Endometrial microvascular endothelial cells (primary cell): Measurements from ENCODE around the gene CAPN11. TPM values are rescaled to one million over a fixed set of nuclear protein-coding genes. Genes with fewer than 3 reads are reported as not detected.

ENCODE experiments used
- in situ Hi-C: cut with HindIII; loops from 2 replicates; pipeline ENCODE4 v1.10.0; 2017; ENCODE audit warnings: low sequenced_read_pairs, low pct_unique_long_range_greater_than_20kb; ENCODE audit errors: inconsistent ontology term
- total RNA-seq: library from RNA; depleted of rRNA; stranded (reverse); fragments of >200 nt; gene quantifications from one replicate; pipeline ENCODE4 v1.2.3, GENCODE V29; 2015; ENCODE audit errors: inconsistent ontology term

The CAPN11 gene
- total RNA-seq = 3.8 TPM

DNA sequence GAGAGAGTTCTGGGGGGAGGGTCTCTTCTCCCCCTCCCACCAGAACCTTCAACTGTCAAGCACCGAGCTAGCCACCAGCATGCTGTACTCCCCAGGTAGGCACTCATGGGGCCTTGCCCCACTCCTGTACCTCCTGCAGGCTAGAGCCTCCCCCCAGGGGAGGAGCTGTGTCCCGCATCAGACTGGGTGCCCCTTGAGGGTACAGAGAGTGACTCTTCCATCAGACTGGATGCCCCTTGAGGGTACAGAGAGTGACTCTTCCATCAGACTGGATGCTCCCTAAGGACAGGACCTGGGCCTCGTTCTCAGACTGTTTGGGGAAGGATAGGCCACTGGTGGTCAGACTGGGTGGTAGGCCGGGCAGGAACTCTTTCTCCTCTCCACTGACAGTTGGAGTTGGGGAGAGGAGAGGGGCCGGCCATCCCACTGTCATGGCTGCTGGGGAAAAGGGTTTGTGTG, at the start of gene CAPN11:
TSS of gene CAPN11 (plus strand) at position 51 of the 459 bp plus-strand sequence. CDS start at position 80, 29 bp downstream.
- in situ Hi-C loops = no loop called here

- in situ Hi-C loops = loop anchor here (10.0 kb wide), 1 partner anchor 126 kb away; no protein-coding TSS in a partner anchor
These were observed 49.4 kb upstream of the CAPN11 start for GRCh38 chr6:44109212-44109611.

- in situ Hi-C loops = no loop called here
These were observed 48.5 kb upstream of the CAPN11 start for GRCh38 chr6:44110005-44110676.

- in situ Hi-C loops = no loop called here
These were observed 47.7 kb upstream of the CAPN11 start for GRCh38 chr6:44110966-44111365.

DNA sequence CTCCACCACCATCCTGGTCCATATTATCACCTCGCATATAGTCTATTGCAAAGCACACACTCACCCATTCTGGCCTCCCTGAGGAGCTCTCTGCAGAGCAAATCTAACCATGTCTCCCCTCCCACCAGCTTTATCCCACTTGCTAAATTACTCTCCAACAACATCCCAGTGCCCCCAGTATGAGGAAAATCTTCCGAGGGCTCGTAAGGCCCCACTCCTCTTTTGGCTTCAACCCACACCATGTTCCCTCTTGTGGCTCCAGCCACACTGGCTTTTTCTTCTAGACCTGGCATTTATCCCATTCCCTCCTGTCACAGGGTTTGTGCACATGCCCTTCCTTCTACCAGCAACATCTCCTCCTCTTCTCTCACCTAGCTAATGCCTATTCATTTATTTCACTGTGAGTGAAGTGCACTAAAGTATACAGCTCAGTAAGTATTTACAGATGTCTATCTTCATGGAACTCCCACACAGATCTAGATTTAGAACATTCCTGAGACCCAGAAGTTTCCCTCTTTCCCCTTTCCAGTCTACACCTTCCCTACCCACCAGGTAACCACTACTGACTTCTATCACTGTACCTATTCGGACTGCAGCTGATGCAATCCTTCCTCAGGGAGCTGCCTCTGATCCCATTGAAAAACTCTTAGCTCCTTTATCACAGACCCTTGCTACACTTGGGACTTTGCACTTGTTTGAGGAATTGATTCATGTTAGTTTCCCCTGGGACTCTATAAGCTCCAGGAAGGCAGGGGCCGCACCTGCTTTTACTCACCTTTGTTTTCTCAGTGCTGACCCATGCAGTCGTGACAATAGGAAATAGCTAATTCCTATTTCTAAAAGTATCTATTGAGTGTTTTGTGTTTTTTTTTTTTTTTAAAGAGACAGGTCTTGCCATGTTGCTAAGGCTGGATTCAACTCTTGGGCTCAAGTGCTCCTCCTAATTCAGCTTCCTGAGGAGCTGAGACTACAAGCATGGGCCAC, 46.9 kb upstream of the CAPN11 start:
- in situ Hi-C loops = no loop called here

DNA sequence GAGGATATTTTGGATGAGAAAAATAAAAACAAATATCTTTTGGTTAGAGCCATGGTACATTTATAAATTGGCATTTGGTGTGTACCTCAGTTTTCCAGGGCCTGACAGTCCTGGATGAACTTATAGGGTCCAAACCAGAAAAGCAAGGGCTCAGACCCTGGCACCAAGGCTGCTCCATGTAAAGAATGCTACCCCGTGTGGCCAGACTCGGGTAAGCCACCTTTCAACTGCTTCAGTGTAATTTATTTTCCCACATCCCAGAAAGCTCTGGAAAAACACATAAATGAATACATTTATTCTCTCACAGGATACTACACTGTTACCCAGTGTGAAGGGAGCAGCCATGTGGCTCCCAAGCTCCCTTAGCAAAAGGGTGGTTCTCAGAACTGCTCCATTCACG, 45.2 kb upstream of the CAPN11 start:
- in situ Hi-C loops = no loop called here

GRCh38 chr6:44115866-44116265, 42.8 kb upstream of the CAPN11 start:
- in situ Hi-C loops = no loop called here

- in situ Hi-C loops = no loop called here
These were observed 41.8 kb upstream of the CAPN11 start for GRCh38 chr6:44116641-44117382.

DNA sequence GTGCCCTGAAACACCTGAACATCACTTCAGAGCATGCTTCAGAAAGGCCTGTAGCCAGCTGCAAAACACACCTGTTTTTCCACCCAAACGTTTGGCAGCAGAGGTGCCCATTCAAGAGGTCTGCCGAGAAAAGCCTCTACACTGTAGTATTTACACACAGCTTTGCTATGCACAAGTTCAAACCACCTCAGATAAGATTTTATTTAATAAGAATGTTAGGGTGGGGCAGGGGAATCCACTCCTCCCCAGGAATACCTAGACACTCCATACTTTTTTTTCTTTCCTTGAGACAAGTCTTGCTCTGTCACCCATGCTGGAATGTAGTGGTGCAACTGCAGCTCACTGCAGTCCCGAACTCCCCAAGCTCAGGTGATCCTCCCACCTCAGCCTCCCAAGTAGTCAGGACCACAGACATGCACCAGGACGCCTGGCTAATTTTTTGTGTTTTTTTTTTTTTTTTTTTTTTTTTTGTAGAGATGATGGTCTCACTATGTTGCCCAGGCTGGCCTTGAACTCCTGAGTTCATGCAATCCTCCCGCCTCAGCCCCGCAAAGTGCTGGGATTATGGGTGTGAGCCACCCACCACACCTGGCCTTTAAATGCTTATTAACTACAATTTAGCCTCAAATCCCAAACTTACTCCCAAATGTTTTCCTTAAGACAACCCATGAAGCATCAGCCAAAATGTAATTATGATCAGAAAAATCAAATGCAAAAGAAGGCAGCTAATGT, 41.1 kb upstream of the CAPN11 start:
- in situ Hi-C loops = no loop called here

GRCh38 chr6:44119704-44120262, 38.8 kb upstream of the CAPN11 start:
- in situ Hi-C loops = no loop called here

GRCh38 chr6:44120692-44121443, 37.8 kb upstream of the CAPN11 start:
- in situ Hi-C loops = no loop called here

DNA sequence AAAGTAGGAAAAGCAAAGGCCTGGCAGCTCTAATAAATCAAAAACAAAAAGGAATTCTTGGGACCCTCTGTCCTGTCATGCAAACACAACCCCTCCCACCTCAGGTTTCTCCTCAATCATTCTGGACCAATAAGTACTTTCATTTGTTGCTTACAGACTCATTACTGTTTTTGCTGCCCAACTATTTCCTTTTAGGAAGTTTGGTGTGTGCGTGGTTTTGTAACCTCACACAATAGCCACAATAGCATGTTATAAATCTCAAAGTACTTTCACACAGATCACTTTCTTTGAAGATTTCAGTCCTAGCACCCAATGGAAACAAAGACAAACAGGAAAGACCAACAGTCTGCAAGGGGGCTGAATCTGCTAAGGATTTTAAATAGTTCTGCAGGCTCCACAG, 35.8 kb upstream of the CAPN11 start:
- in situ Hi-C loops = no loop called here

GRCh38 chr6:44123544-44123943, 35.1 kb upstream of the CAPN11 start:
- in situ Hi-C loops = no loop called here

GRCh38 chr6:44126320-44127149, 32.1 kb upstream of the CAPN11 start:
- in situ Hi-C loops = no loop called here

DNA sequence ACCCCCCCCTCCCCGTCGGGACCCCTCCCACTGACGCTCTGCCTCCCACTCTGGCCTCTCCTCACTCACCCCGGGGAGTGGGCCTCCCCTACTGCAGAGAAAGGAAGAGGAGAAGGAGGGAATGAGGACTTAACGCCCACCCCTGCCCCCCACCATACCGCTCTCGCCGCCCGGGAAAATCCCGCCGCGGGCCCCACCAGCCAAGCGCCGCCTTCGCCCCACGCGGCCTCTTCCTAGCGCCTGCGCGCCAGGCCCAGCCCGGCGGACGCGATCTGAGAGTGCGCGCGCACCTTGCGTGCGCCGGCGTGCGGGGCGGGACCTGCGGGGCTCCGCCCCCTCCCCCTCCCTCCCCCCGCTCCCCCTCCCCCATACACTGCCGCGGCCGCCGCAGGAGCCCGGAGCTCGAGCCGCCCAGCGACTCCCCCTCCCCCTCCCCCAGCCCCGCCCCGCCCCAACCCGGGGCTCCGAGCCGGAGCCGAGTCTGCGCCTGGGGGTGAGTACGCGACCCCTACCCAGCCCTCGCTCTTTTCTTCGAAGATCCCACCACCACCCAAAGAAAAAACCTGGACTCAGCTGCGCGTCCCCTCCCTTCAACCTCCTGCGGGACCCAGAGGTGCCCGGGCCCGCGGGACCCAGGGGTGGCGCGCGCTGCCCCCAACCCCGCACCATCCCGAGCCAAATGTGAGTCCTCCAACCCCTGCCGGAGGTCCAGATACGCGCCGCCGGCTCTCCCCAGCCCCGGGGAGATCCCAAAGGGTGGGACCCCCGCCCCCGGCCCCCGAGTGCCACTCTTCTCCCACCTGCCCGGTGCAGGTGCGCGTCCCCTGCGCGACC, 31.2 kb upstream of the CAPN11 start, which contains the start of the genes MRPL14 and TMEM63B:
TSS of gene MRPL14 (minus strand) at position 267 of the 834 bp plus-strand sequence. CDS start 10,841 bp downstream, outside the sequence.
TSS of gene TMEM63B (plus strand) at position 369 of the 834 bp plus-strand sequence. CDS start 7,031 bp downstream, outside the sequence.
- in situ Hi-C loops = no loop called here
